KBM-7 (cell line): Measurements from ENCODE around the gene BLVRB.
"Not testable (repeated sequence)": the region's sequence is repeated elsewhere in the genome, so short reads cannot be mapped to it uniquely, and the experiment has no call there.

Source experiments
- DNase-seq: peaks from one replicate; pipeline ENCODE4 v3.0.0-alpha.2; 2015
- in situ Hi-C: fragments of 300-500 bp; cut with MboI; formaldehyde crosslinking; loops from 2 replicates; pipeline ENCODE4 v1.14.3; 2020; ENCODE audit warnings: low sequenced_read_pairs, low pct_unique_long_range_greater_than_20kb, mixed read lengths

BLVRB gene

DNA sequence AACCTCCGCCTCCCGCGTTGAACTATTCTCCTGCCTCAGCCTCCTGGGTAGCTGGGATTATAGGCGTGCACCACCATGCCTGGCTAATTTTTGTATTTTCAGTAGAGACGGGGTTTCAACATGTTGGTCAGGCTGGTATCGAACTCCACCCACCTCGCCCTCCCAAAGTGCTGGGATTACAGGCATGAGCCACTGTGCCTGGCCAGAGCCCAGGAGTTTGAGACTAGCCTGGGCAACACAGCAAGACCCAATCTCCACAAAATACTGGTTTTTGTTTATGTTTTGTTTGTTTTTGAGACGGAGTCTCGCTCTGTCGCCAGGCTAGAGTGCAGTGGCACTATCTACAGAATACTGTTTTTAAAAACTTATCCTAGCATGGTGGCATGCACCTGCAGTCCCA is 35.3 kb downstream of the BLVRB start:
- in situ Hi-C loops, DNase-seq: not testable (repeated sequence)

- DNase-seq, in situ Hi-C loops: not testable (repeated sequence)
These were observed 37.3 kb downstream of the BLVRB start for GRCh38 chr19:40428197-40428596.

DNA sequence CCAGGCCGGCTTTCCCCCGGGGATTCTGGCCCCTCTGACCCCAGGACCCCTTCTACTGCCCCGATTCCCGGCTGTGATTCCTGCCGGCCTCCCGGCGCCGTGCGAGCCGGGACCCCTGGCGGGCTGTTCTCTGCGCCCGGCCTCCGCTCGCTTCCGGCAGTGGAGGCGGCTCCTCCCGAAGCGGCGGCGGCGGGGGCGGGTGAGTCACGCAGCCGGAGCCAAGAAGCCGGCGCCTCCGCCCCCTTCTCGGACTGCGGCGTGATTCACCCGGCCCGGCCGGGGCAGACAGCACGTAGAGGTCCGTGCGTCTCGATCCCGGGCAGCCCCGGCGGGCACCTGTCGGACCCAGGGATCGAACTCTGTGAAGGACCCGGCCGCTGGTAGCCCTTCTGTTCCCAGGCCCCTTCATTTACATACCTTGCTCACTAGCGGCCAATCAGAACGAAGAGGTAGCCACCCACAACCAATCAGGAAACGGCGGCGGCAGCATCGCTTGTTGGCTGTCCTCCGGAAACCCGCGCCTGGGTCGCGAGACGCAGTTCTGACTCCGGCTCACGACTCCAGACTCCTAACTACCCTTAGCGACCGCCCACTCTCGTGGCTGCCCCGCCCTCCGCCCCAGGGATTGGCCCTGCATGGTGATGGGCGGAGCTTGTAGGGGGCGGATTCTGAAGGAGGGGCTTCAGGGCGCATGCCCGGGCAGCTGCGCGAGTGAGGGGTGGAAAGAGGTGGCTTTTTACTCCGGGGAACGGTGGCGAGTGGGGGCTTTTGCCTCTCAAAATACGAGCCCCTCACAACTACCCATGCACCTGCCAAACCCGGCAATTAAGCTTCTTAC is 39.9 kb downstream of the BLVRB start, which contains the start of gene SERTAD1:
Gene SERTAD1 (minus strand): TSS at position 543 of the 838 bp plus-strand sequence. CDS start 2,446 bp downstream, outside the sequence.
- in situ Hi-C loops = no loop called here
- DNase-seq = peak; percentile 99

GRCh38 chr19:40424637-40425449 is 40.7 kb downstream of the BLVRB start:
- in situ Hi-C loops = no loop called here
- DNase-seq = no peak

DNA sequence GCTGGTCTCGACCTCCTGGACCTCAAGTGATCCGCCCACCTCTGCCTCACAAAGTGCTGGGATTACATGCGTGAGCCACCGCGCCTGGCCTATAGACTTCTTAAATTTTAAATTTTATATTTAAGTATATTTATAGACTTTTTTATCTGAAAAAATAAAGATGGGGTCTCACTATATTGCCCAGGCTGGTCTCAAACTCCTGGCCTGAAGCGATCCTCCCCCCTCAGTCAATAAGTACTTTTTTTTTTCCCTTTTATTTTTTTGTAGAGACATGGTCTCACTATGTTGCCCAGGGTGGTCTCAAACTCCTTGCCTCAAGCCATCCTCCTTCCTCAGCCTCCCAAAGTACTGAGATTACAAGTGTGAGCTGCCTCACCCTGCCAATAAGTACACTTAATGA is 41.6 kb downstream of the BLVRB start:
- in situ Hi-C loops = no loop called here
- DNase-seq = no peak

DNA sequence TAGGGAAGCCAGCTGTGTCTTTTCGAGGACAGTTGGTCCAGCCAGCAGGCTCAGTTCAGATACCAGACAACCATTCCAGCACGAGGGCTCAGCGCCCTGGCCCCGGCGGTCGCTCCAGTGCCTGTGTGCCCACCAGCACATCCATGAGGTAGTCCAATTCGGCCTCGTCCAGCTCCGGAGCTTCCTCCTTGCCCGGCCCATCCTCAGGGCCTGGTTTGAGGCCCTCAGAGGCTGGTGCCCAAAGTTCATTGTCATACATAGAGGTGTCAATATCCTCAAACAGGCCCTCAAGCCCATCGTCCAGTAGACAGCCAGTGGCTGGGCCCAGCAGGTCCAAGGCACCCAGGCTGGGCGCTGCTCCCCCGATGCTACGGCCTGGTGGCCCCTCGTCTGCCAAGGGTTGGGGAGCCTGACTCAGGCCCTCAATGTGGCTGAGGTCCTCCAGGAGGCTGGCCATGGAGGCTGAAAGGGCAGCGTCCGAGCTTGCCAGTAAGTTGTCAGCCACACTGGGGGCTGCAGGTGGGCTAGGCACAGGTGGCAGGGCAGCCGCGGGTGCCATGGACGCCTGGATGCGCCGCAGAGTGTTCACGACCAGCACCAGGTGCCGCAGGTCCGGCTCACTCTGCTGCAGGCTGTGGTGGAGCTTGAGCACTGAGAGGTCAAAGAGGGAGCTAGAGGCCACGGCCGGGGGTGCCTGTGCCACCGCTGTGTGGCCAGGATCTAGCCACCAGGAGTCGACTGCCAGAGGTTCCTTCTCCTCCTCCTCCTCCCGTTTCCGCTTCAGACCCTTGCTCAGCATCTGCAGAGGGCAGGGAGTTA is 42.6 kb downstream of the BLVRB start:
- in situ Hi-C loops = no loop called here
- no peak for DNase-seq

- in situ Hi-C loops = no loop called here
- DNase-seq = no peak
These were observed 43.4 kb downstream of the BLVRB start for GRCh38 chr19:40421993-40422747.

- DNase-seq = peak; percentile 90
- in situ Hi-C loops = no loop called here
These were observed 44.5 kb downstream of the BLVRB start for GRCh38 chr19:40420766-40421765.

- no peak for DNase-seq
- in situ Hi-C loops = no loop called here
These were observed 45.1 kb downstream of the BLVRB start for GRCh38 chr19:40420451-40420765.

- in situ Hi-C loops = no loop called here
- DNase-seq = no peak
These were observed 45.8 kb downstream of the BLVRB start for GRCh38 chr19:40419780-40420179.

- DNase-seq = no peak
- in situ Hi-C loops = no loop called here
These were observed 46.4 kb downstream of the BLVRB start for GRCh38 chr19:40419066-40419612.

DNA sequence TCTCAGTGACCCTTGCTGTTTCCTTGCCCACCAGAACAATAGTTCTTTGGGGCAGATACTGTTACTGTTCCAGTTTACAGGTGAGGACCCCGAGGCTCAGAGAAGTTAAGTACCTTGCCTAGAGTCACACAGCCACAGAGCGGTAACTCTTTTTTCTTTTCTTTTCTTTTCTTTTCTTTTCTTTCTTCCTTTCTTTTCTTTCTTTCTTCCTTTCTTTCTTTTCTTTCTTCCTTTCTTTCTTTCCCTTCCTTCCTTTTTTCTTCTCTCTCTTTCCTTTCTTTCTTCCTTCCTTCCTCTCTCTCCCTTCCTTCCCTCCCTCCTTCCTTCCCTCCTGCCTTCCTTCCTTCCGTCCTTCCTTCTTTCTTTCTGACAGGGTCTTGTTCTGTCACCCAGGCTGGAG is 47.5 kb downstream of the BLVRB start:
- DNase-seq = no peak
- in situ Hi-C loops = no loop called here

DNA sequence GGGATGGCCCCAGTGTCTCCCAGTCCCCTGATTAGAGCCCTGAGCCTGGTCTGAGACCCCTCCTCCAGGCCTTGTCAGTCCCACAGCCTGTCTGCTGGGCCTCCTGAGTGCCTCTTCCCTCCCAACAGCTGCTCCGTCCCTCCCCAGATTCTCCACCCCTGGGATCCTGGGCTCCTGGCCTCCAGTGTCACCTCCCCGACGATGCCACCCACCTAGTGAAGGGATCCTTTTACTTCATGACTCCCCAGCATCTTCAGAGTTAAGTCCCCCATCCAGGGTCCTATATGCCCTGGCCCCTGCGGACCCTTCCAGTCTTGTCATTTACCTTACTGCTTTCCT is 47.9 kb downstream of the BLVRB start:
- in situ Hi-C loops = no loop called here
- no peak for DNase-seq

GRCh38 chr19:40416918-40417642 is 48.5 kb downstream of the BLVRB start:
- in situ Hi-C loops = no loop called here
- peak; percentile 70 for DNase-seq

GRCh38 chr19:40415768-40416167 is 49.8 kb downstream of the BLVRB start:
- in situ Hi-C loops = no loop called here
- DNase-seq = no peak

DNA sequence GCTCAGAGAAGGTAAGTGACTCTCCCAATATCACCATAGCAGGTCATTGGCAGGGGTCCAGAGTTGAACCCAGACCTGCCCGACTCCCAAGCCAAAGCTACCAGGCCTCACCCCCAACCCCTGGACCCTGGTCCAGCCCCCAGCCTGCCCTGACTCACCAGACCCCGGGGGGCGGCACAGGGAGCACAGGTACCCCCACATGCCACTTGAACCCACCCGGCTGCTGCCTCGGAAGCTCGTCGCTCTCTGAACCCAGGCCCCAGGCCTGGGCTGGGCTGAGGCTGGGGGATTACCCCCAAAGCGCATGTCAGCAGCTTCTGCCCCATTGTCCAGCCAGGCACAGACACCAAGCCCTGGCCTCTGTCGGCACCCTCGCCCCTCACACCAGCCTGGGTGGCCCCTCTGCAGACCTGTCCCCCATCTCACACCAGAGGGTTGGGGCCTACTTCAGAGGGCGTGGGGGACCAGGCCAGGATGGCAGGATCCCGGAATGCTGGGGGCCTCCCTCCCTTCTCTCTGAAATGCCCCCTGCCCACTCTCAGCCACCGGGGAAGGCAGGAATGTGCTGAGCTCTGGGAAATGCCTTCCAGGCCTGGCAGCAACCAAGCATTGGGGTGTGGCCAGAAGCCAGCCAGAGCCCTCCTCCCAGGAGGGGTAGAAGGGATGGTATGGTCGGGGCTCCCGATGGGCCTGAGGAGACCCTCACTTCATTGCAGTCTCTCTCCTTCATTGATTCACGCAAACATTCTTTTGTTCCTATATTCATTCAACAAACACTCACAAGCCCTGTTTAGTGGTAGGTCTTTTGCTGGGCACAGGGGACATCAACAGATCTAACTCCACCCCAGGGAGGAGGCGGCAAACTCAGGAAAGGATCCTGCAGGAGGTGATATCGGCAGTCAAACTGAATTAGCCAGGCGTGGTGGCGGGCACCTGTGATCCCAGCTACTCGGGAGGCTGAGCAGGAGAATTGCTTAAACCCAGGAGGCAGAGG is 50.7 kb downstream of the BLVRB start:
- no peak for DNase-seq
- in situ Hi-C loops = no loop called here
